ENCODE measurements around the gene COL18A1. TPM values are rescaled to one million over a fixed set of nuclear protein-coding genes. Genes with fewer than 3 reads are reported as not detected.

The COL18A1 gene
- polyA plus RNA-seq, 2 of the 4 experiments (the other 2 are of a cell fraction): 17.3 to 88.4 TPM

DNA sequence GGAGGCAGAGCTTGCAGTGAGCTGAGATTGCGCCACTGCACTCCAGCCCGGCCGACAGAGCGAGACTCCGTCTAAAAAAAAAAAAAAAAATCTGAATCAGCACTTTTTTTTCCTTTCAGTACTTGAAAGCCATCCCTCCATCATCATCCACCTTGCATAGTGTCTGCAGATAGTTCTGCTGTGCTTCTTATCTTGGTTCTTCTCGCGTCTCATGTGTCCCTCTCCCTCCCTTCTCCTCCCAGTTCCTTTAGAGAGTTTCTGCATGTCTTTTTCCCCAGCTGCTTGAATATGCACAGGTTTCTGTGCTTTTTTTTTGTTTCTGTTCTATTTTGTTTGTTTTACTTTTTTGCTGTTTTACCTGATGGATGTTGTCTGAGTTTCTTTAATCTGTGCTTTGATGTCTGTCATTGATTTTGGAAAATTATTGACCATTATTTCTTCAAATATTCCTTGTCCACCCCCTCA lies 3.9 kb upstream of the COL18A1 start:
- Histone ChIP-seq H3K4me3 (no peak overlapping the region), H3K27ac (no peak overlapping the region), H3K4me1 (peaks cover 7% of the 10 kb centered on the region; the same call in 1 of the 3 replicates), H3K9me3 (peaks cover 12% of the 10 kb centered on the region; the same call in 2 of the 3 replicates), H3K4me2 (no peak overlapping the region)
- TF ChIP-seq GATA3 (IDR thresholded peaks at IDR 0.05; ENCODE audit: borderline replicate concordance) (no peak), MAFK (IDR thresholded peaks at IDR 0.05; ENCODE audit: partially characterized antibody) (peak; percentile 96)
- ChIA-PET CTCF (interaction anchor here (1.1 to 1.6 kb wide), 4 partner anchors 12 to 419 kb away, joined by 3 to 5 read pairs (median 4); no protein-coding TSS in a partner anchor), POLR2A (no interaction called here)
- FAIRE-seq (no peak), ATAC-seq (no peak), DNase-seq (ENCODE audit: low read depth in 1 of 2, low spot score in 1 of 2) (peak in 1 of 2 experiments; percentile 54)
- 36% methylated on average over 7 of the region's 7 CpGs for WGBS (ENCODE audit: missing lambda C conversion rate)

DNA sequence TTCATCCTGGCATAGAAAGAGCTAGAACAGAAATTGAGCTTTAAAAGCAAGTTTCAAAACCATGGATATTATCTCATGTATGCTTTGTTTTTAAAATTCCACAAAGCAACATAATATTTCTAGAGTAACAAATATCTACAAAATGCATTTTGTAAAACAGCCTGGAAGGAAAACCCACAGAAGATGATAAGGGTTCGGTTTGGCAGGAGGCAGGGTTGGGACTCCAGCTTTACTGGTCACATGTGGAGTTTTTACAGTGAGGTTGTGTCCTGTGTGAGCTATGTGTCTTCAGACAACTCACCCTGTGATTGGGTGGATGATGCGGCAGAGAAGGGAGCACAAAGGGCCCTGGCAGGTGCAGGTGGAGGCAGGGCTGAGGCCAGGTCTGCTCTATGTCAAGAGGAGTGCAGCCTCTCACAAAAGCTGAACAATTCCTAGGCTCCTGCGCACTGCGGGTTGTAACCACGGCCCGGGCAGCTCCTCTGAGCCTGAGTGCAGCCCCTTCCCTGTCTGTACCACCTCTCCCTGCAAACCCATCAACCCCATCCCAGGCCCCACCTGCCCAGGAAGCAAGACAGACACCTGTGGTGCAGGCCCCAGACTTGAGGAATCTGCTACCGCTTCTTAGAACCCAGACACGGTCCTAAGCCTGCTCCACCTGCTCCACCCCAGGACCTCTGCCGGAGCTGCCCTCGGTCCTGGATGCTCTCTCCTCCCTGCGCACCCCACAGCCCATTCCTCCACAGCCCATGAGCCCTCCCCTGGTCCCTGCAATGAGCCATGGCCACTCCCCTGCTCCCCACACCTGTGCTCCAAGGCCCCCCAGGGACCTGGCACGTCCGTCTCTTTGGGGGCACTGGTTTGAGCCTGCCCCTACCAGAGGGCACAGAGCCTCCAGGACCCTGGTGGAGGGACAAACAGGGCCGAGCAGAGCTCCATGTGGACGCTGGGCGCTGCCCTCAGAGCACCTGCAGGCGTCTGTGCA lies 2.8 kb upstream of the COL18A1 start:
- Histone ChIP-seq H3K4me1 (peaks cover 13% of the 10 kb centered on the region), H3K27ac (no peak overlapping the region), H3K4me3 (no peak overlapping the region), H3K4me2 (no peak overlapping the region), H3K9me3 (peaks cover 12% of the 10 kb centered on the region; the same call in 2 of the 3 replicates)
- TF ChIP-seq HDAC2 (IDR thresholded peaks at IDR 0.05): no peak
- no peak for TF ChIP-seq RFX5 (IDR thresholded peaks at IDR 0.05)
- no peak for TF ChIP-seq SREBF2 (IDR thresholded peaks at IDR 0.05)
- TF ChIP-seq, protein P1, sequence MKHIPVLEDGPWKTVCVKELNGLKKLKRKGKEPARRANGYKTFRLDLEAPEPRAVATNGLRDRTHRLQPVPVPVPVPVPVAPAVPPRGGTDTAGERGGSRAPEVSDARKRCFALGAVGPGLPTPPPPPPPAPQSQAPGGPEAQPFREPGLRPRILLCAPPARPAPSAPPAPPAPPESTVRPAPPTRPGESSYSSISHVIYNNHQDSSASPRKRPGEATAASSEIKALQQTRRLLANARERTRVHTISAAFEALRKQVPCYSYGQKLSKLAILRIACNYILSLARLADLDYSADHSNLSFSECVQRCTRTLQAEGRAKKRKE (CRISPR knock-in tag; IDR thresholded peaks at IDR 0.05; ENCODE audit: low read depth): no peak
- no peak for TF ChIP-seq RAD21 (conservative IDR thresholded peaks at IDR 0.05 in 1 of 2, IDR thresholded peaks at IDR 0.05 in 1 of 2)
- TF ChIP-seq TP53 (CRISPR knock-in tag; IDR thresholded peaks at IDR 0.05): no peak
- no peak for TF ChIP-seq ELK1 (IDR thresholded peaks at IDR 0.05; ENCODE audit: low read depth, low read length)
- TF ChIP-seq ZC3H11A (IDR thresholded peaks at IDR 0.05): no peak
- no peak for TF ChIP-seq NFE2L2 (conservative IDR thresholded peaks at IDR 0.05; ENCODE audit: low read length)
- no peak for TF ChIP-seq BHLHE40 (IDR thresholded peaks at IDR 0.05; ENCODE audit: low read depth, low read length)
- TF ChIP-seq EHMT2 (IDR thresholded peaks at IDR 0.05; ENCODE audit: low read depth): no peak
- no peak for TF ChIP-seq ZNF302 (CRISPR knock-in tag; IDR thresholded peaks at IDR 0.05)
- TF ChIP-seq EHF (CRISPR knock-in tag; IDR thresholded peaks at IDR 0.05): no peak
- TF ChIP-seq BCL3 (IDR thresholded peaks at IDR 0.05): no peak
- no peak for TF ChIP-seq RCOR1 (IDR thresholded peaks at IDR 0.05; ENCODE audit: low read depth, low read length)
- TF ChIP-seq JUN (IDR thresholded peaks at IDR 0.05): no peak
- TF ChIP-seq ZFP36 (IDR thresholded peaks at IDR 0.05; ENCODE audit: borderline replicate concordance, partially characterized antibody): no peak
- no peak for TF ChIP-seq HEYL (CRISPR knock-in tag; IDR thresholded peaks at IDR 0.05)
- no peak for TF ChIP-seq FOSL2 (IDR thresholded peaks at IDR 0.05)
- no peak for TF ChIP-seq FOSL2 (CRISPR knock-in tag; IDR thresholded peaks at IDR 0.05)
- ATAC-seq (no peak), FAIRE-seq (no peak), DNase-seq (ENCODE audit: low read depth in 1 of 2, low spot score in 1 of 2) (no peak)
- ChIA-PET CTCF (interaction anchor here (1.1 to 1.6 kb wide), 5 partner anchors 13 to 418 kb away, joined by 3 to 5 read pairs (median 4); no protein-coding TSS in a partner anchor), POLR2A (no interaction called here)
- 82% methylated on average over 15 of the region's 17 CpGs for WGBS (ENCODE audit: missing lambda C conversion rate)

All from A549 (cell line).